Urothelium cell line (cell line): ENCODE measurements around the gene PPDPF.
"Not testable (repeated sequence)": the region's sequence is repeated elsewhere in the genome, so short reads cannot be mapped to it uniquely, and the experiment has no call there.

Source experiments
- DNase-seq: peaks from one replicate; pipeline ENCODE4 v3.0.0; 2011; ENCODE audit warnings: low spot score, mixed read lengths
- FAIRE-seq: peaks from 2 replicates; lab custom pipeline; 2011; peaks lifted over from hg19 to GRCh38; lab: Jason Lieb, UNC

Gene PPDPF

GRCh38 chr20:63561624-63562396 is 41.2 kb downstream of the PPDPF start:
- DNase-seq (no peak), FAIRE-seq (no peak)

- DNase-seq (no peak), FAIRE-seq (no peak)
Observed at GRCh38 chr20:63562461-63563224, 42.1 kb downstream of the PPDPF start.

- DNase-seq = no peak
- peak; percentile 46 for FAIRE-seq
Observed at GRCh38 chr20:63563225-63563935, 42.8 kb downstream of the PPDPF start.

- FAIRE-seq (no peak), DNase-seq (no peak)
Observed at GRCh38 chr20:63564036-63564810, 43.7 kb downstream of the PPDPF start.

- FAIRE-seq (no peak), DNase-seq (no peak)
Observed at GRCh38 chr20:63565021-63565698, 44.6 kb downstream of the PPDPF start.

- DNase-seq (no peak), FAIRE-seq (no peak)
Observed at GRCh38 chr20:63565699-63566335, 45.3 kb downstream of the PPDPF start.

DNA sequence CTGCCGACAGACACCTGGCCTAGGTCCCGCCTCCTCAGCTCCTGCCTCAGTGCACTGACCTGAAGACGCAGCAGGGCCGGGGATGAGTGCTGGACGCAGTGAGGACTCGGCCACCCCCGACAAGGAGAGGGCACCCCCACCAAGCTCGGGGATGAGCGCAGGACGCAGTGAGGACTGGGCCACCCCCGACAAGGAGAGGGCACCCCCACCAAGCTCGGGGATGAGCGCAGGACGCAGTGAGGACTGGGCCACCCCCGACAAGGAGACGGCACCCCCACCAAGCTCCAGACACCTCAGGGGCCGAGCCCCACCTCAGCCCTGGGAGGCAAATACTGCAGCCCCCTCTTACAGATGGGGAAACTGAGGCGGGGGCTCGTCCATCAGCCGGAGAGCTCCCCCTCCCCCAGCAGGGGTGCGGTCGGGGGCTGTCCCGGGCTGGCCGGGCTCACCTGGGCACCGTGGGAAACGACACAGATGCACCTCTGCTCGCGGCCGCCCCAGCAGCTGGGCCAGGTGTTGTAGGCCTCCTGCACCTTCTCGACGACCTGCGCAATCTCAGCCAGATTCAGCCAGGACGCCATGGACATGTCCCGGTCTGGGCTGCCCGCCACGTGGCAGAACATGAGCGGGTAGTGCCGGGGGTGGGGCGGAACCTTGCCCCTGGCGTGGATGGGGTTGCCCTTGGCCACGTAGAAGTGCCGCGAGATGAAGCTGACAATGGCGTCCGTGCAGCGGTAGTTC is 46.0 kb downstream of the PPDPF start:
- DNase-seq (no peak), FAIRE-seq (peak; percentile 99)

DNA sequence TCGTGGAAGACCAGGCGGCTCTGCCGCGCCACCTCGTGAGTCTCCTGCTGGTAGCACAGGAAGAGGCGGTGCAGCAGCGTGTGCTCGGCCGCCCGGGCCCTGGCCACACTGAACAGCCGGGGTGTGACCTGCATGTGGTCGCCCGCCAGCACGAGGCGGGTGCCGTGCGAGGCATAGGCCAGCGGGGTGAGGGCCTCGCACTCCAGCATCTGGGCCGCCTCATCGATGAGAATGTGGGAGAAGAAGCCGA is 46.5 kb downstream of the PPDPF start:
- no peak for DNase-seq
- FAIRE-seq = no peak

GRCh38 chr20:63567386-63568169 is 47.0 kb downstream of the PPDPF start:
- FAIRE-seq (peak; percentile 27), DNase-seq (no peak)

DNA sequence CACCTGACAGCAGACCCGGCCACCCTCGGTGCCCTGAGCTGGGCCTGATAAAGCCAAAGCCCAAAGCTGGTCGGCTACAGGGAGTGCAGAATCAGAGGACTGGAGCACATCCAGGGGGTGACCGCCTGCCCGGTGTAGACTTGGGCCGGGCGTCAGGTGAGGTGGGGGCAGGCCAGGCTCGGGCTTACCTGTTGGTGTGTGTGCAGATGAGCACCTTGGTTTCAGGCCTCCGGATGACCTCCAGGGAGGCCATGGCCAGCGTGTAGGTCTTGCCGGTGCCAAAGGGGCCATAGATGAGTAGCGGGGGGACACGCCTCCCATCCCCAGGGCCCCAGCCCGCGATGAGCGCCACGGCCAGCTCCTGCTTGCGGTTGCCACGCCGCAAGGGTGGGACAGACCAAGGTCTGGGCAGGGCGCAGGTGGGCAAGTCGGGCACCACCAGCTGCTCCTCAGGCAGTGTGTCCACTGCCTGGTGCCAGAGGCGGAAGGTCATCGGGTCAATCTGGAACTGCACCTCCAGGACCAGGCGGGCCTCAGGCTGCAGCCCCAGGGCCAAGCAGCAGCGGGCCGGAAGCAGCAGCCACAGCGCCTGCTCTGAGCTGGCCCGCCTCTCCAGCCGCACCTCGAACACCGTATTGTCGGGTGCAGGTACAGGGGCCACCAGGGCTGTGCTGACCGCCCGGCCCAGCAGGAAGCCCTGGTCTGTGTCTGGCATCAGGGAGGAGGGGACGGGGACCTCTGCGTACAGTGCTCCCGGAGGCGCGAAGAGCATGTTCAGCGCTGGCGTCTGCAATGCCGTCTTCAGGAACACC is 47.8 kb downstream of the PPDPF start:
- no peak for DNase-seq
- no peak for FAIRE-seq

GRCh38 chr20:63568986-63569949 is 48.7 kb downstream of the PPDPF start:
- no peak for FAIRE-seq
- no peak for DNase-seq

DNA sequence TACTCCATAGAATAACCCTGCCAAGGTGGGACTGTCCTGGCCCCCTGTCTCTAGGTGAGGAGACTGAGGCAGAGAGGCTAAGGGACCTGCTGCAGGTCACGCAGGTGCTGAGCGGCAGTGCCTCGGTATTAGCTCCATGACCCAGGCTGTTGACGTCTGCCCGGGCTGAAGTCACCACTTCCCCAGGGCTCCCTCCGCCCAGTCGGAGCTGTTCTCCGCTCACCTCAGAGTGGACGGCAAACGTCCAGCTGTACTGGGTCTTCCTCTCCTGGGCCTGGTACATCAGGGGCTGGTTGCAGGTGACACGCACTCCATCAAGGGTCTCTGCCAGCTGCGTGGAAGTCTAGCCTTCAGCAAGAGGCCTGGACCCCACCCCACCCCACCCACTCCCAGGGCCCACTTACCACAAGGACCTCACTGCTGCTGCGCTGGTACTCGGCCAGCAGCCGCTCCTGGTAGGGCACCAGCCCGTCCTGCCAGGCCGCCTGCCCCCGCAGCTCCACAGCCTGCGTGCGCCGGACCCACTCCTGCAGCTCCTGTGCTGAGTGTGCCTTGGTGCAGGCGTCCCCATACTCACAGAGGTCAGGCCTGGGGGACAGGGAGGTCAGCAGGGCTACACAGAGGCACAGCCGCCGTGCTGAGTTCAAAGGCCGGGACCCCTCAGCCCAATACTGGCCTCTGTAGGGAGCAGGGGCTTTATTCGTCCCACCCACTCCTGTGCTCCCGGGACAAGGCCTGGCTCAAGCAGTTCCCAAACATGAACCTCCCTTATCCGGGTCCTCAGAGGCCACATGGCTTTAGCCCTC is 49.9 kb downstream of the PPDPF start:
- FAIRE-seq = no peak
- no peak for DNase-seq

DNA sequence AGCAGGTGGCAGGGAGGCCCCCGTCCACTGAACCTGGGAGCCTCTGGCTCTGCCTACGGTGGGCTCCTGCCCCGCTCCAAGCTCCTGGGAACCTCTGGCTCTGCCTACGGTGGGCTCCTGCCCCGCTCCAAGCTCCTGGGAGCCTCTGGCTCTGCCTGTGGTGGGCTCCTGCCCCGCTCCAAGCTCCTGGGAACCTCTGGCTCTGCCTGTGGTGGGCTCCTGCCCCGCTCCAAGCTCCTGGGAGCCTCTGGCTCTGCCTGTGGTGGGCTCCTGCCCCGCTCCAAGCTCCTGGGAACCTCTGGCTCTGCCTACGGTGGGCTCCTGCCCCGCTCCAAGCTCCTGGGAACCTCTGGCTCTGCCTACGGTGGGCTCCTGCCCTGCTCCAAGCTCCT is 50.5 kb downstream of the PPDPF start:
- not testable (repeated sequence) for FAIRE-seq, DNase-seq
